Esophagus (tissue), 2 donors: ENCODE results near the gene BTG3. TPM values are rescaled to one million over a fixed set of nuclear protein-coding genes. Genes with fewer than 3 reads are reported as not detected.
A peak's percentile ranks its signal among the peaks of the same experiment; 100 is the strongest.

ENCODE experiments used
- H3K27ac ChIP-seq, 2 donors: one replicate each; pipeline ENCODE4 v1.5.1; 2013; ENCODE audit warnings: low read depth in 2 of 2, mild to moderate bottlenecking in 2 of 2, inconsistent platforms in 1 of 2, low read length in 1 of 2, moderate library complexity in 1 of 2
- H3K27me3 ChIP-seq, 2 donors: one replicate each; pipeline ENCODE4 v1.6.1; 2013; ENCODE audit warnings: low read length in 2 of 2, control low read depth in 1 of 2, mild to moderate bottlenecking in 1 of 2; ENCODE audit not compliant: insufficient read depth in 2 of 2, control insufficient read depth in 1 of 2
- H3K36me3 ChIP-seq, 2 donors: one replicate each; pipeline ENCODE4 v1.6.1; 2013; ENCODE audit warnings: low read length in 1 of 2; ENCODE audit not compliant: control insufficient read depth in 2 of 2, insufficient read depth in 2 of 2
- H3K4me1 ChIP-seq, 2 donors: one replicate each; pipeline ENCODE4 v1.6.1; 2013; ENCODE audit warnings: low read length in 1 of 2; ENCODE audit not compliant: control insufficient read depth in 2 of 2, insufficient read depth in 2 of 2
- H3K4me3 ChIP-seq, 2 donors: one replicate each; pipeline ENCODE4 v1.5.1; 2013; ENCODE audit warnings: low read length in 2 of 2, mild to moderate bottlenecking in 2 of 2, low read depth in 1 of 2, moderate library complexity in 1 of 2
- H3K9me3 ChIP-seq, 2 donors: one replicate each; pipeline ENCODE4 v1.6.1; 2013; ENCODE audit warnings: mild to moderate bottlenecking in 2 of 2, low read depth in 1 of 2, low read length in 1 of 2, moderate library complexity in 1 of 2; ENCODE audit not compliant: control insufficient read depth in 2 of 2, insufficient read depth in 1 of 2
- WGBS, 2 donors: extraction: QIAGEN DNeasy Blood & Tissue Kit; methylation state at CpG; one replicate each; pipeline ENCODE4 v1.1.7; 2013; 5-methylcytosine and 5-hydroxymethylcytosine counted together
- polyA plus RNA-seq, 2 donors: library from polyadenylated mRNA; stranded (reverse); fragments of 200-250 nt; gene quantifications; one replicate each; pipeline ENCODE4 v1.2.3, GENCODE V29; 2013
- donor health status: healthy with polysubstance abuse.
- donor health status: Bipolar disorder and iron deficiency.

BTG3 gene
- polyA plus RNA-seq, 2 donors: 26.4 to 35.4 TPM

- Histone ChIP-seq H3K9me3 (no peaks in the 10 kb centered on the region), H3K27ac (no peak overlapping the region), H3K4me3 (no peak overlapping the region), H3K4me1 (no peaks in the 10 kb centered on the region), H3K27me3 (no peaks in the 10 kb centered on the region), H3K36me3 (no peaks in the 10 kb centered on the region)
- WGBS, 2 donors: 33 to 41% methylated on average over 4 of the region's 4 CpGs
Observed at GRCh38 chr21:17631195-17631594, 18.5 kb upstream of the BTG3 start.

- Histone ChIP-seq H3K27me3 (no peaks in the 10 kb centered on the region), H3K27ac (no peak overlapping the region), H3K4me1 (no peaks in the 10 kb centered on the region), H3K36me3 (no peaks in the 10 kb centered on the region), H3K9me3 (no peaks in the 10 kb centered on the region), H3K4me3 (no peak overlapping the region)
- WGBS, 2 donors: 57 to 69% methylated on average over 2 of the region's 2 CpGs
Observed at GRCh38 chr21:17622018-17622417, 9.3 kb upstream of the BTG3 start.

- Histone ChIP-seq H3K9me3 (no peaks in the 10 kb centered on the region), H3K36me3 (no peaks in the 10 kb centered on the region), H3K4me1 (peaks cover 0 to 5% of the 10 kb centered on the region in 2 donors), H3K4me3 (no peak overlapping the region), H3K27me3 (no peaks in the 10 kb centered on the region), H3K27ac (no peak overlapping the region)
- WGBS, 2 donors: 79 to 80% methylated on average over 1 of the region's 1 CpG
Observed at GRCh38 chr21:17616831-17617230, 4.1 kb upstream of the BTG3 start.

- Histone ChIP-seq H3K9me3 (no peaks in the 10 kb centered on the region), H3K36me3 (peaks cover 0 to 3% of the 10 kb centered on the region in 2 donors), H3K27me3 (no peaks in the 10 kb centered on the region), H3K4me1 (peaks cover 0 to 8% of the 10 kb centered on the region in 2 donors), H3K4me3 (peak overlapping the region; percentile 76 to 84), H3K27ac (peak overlapping the region; percentile 75 to 96)
- WGBS, 2 donors: 31 to 35% methylated on average over 16 of the region's 16 CpGs
Observed at GRCh38 chr21:17613242-17613676, 558 bp upstream of the BTG3 start.

GRCh38 chr21:17612023-17612564 lies 607 bp downstream of the BTG3 start:
- WGBS, 2 donors: 0% methylated on average over 48 to 50 of the region's 50 CpGs
- Histone ChIP-seq H3K9me3 (no peaks in the 10 kb centered on the region), H3K27ac (peak overlapping the region; percentile 75 to 96), H3K4me3 (peak overlapping the region; percentile 76 to 84), H3K27me3 (no peaks in the 10 kb centered on the region), H3K4me1 (peaks cover 0 to 13% of the 10 kb centered on the region in 2 donors), H3K36me3 (peaks cover 0 to 3% of the 10 kb centered on the region in 2 donors)

GRCh38 chr21:17611414-17612022 lies 1.2 kb downstream of the BTG3 start:
- H3K27ac ChIP-seq: peak overlapping the region; percentile 75 to 96
- H3K9me3 ChIP-seq: no peaks in the 10 kb centered on the region
- H3K4me3 ChIP-seq: peak overlapping the region; percentile 76 to 84
- no peaks in the 10 kb centered on the region for H3K27me3 ChIP-seq
- H3K36me3 ChIP-seq: peaks cover 0 to 3% of the 10 kb centered on the region in 2 donors
- peaks cover 0 to 13% of the 10 kb centered on the region in 2 donors for H3K4me1 ChIP-seq
- WGBS, 2 donors: 0 to 1% methylated on average over 26 of the region's 26 CpGs

GRCh38 chr21:17610911-17611310 lies 1.8 kb downstream of the BTG3 start:
- H3K36me3 ChIP-seq: peaks cover 0 to 3% of the 10 kb centered on the region in 2 donors
- H3K4me1 ChIP-seq: peaks cover 0 to 13% of the 10 kb centered on the region in 2 donors
- no peaks in the 10 kb centered on the region for H3K27me3 ChIP-seq
- H3K4me3 ChIP-seq: peak overlapping the region; percentile 28 to 76
- 14 to 22% methylated on average over 9 of the region's 9 CpGs for WGBS, 2 donors
- H3K9me3 ChIP-seq: no peaks in the 10 kb centered on the region
- H3K27ac ChIP-seq: peak overlapping the region; percentile 73 to 82

- WGBS, 2 donors: 95 to 98% methylated on average over 2 of the region's 2 CpGs
- Histone ChIP-seq H3K4me3 (no peak overlapping the region), H3K9me3 (no peaks in the 10 kb centered on the region), H3K4me1 (peaks cover 0 to 13% of the 10 kb centered on the region in 2 donors), H3K27me3 (no peaks in the 10 kb centered on the region), H3K36me3 (peaks cover 0 to 3% of the 10 kb centered on the region in 2 donors), H3K27ac (no peak overlapping the region)
Observed at GRCh38 chr21:17609681-17610080, 3.0 kb downstream of the BTG3 start.

GRCh38 chr21:17607684-17608083 lies 5.0 kb downstream of the BTG3 start:
- Histone ChIP-seq H3K9me3 (no peaks in the 10 kb centered on the region), H3K4me3 (no peak overlapping the region), H3K27ac (peak overlapping the region; percentile 55 to 57), H3K36me3 (peaks cover 3 to 8% of the 10 kb centered on the region in 2 donors), H3K27me3 (no peaks in the 10 kb centered on the region), H3K4me1 (peaks cover 0 to 7% of the 10 kb centered on the region in 2 donors)
- WGBS, 2 donors: 55 to 69% methylated on average over 2 of the region's 2 CpGs

- no peaks in the 10 kb centered on the region for H3K9me3 ChIP-seq
- WGBS, 2 donors: 69 to 72% methylated on average over 3 of the region's 3 CpGs
- peaks cover 3 to 11% of the 10 kb centered on the region in 2 donors for H3K36me3 ChIP-seq
- H3K4me3 ChIP-seq: no peak overlapping the region
- H3K27ac ChIP-seq: no peak overlapping the region
- peaks cover 0 to 1% of the 10 kb centered on the region in 2 donors for H3K4me1 ChIP-seq
- no peaks in the 10 kb centered on the region for H3K27me3 ChIP-seq
Observed at GRCh38 chr21:17602874-17603273, 9.8 kb downstream of the BTG3 start.
